Rectal smooth muscle tissue (tissue), 1 donor: ENCODE measurements around the gene MMP11.

Experiments
- H3K27ac ChIP-seq: one replicate; pipeline ENCODE4 v1.7.0; 2013; ENCODE audit warnings: low read depth, low read length, inconsistent platforms
- H3K27me3 ChIP-seq: one replicate; pipeline ENCODE4 v1.7.0; 2013; ENCODE audit warnings: low read length; ENCODE audit not compliant: control insufficient read depth, insufficient read depth
- H3K36me3 ChIP-seq: one replicate; pipeline ENCODE4 v1.7.0; 2013; ENCODE audit warnings: low read length; ENCODE audit not compliant: control insufficient read depth, insufficient read depth
- H3K4me1 ChIP-seq: one replicate; pipeline ENCODE4 v1.7.0; 2013; ENCODE audit warnings: low read length; ENCODE audit not compliant: control insufficient read depth, insufficient read depth
- H3K4me3 ChIP-seq: one replicate; pipeline ENCODE4 v1.7.0; 2013; ENCODE audit warnings: low read length
- H3K9ac ChIP-seq: one replicate; pipeline ENCODE4 v1.7.0; 2013; ENCODE audit warnings: low read length

Gene MMP11

GRCh38 chr22:23752090-23752691 lies 20.5 kb upstream of the MMP11 start:
- no peak overlapping the region for H3K9ac ChIP-seq

GRCh38 chr22:23752750-23753149 lies 19.9 kb upstream of the MMP11 start:
- Histone ChIP-seq H3K9ac (no peak overlapping the region), H3K27ac (no peak overlapping the region), H3K27me3 (no peaks in the 10 kb centered on the region), H3K36me3 (no peaks in the 10 kb centered on the region), H3K4me3 (no peak overlapping the region), H3K4me1 (no peaks in the 10 kb centered on the region)

More at GRCh38 chr22:23752090-23752691, 20.5 kb upstream of the MMP11 start:
- Histone ChIP-seq H3K36me3 (no peaks in the 10 kb centered on the region), H3K27me3 (no peaks in the 10 kb centered on the region), H3K27ac (no peak overlapping the region), H3K4me1 (no peaks in the 10 kb centered on the region), H3K4me3 (peak overlapping the region; percentile 64)

- no peak overlapping the region for H3K4me3 ChIP-seq
- H3K27me3 ChIP-seq, result no peaks in the 10 kb centered on the region
- no peak overlapping the region for H3K27ac ChIP-seq
- H3K36me3 ChIP-seq, result no peaks in the 10 kb centered on the region
- no peaks in the 10 kb centered on the region for H3K4me1 ChIP-seq
- no peak overlapping the region for H3K9ac ChIP-seq
Observed at GRCh38 chr22:23753385-23753784, 19.3 kb upstream of the MMP11 start.

GRCh38 chr22:23754220-23754919 lies 18.3 kb upstream of the MMP11 start, which contains the start of gene VPREB3:
Gene VPREB3, minus strand, starts transcription at chr22:23754425. Its CDS starts 62 bp downstream, at chr22:23754363.
- Histone ChIP-seq H3K4me3 (no peak within 1 kb of the TSS), H3K27me3 (no peaks in the 10 kb centered on the region), H3K4me1 (no peaks in the 10 kb centered on the region), H3K27ac (no peak within 1 kb of the TSS), H3K9ac (no peak within 1 kb of the TSS), H3K36me3 (no peaks in the 10 kb centered on the region)

- Histone ChIP-seq H3K4me1 (no peaks in the 10 kb centered on the region), H3K27me3 (no peaks in the 10 kb centered on the region), H3K4me3 (no peak overlapping the region), H3K36me3 (no peaks in the 10 kb centered on the region), H3K27ac (no peak overlapping the region), H3K9ac (no peak overlapping the region)
Observed at GRCh38 chr22:23754980-23755636, 17.5 kb upstream of the MMP11 start.

- no peaks in the 10 kb centered on the region for H3K27me3 ChIP-seq
- no peak overlapping the region for H3K27ac ChIP-seq
- H3K36me3 ChIP-seq, result no peaks in the 10 kb centered on the region
- no peak overlapping the region for H3K4me3 ChIP-seq
- no peaks in the 10 kb centered on the region for H3K4me1 ChIP-seq
- H3K9ac ChIP-seq, result no peak overlapping the region
Observed at GRCh38 chr22:23755711-23756110, 16.9 kb upstream of the MMP11 start.

- Histone ChIP-seq H3K27me3 (no peaks in the 10 kb centered on the region), H3K27ac (no peak overlapping the region), H3K36me3 (no peaks in the 10 kb centered on the region), H3K4me3 (no peak overlapping the region), H3K9ac (no peak overlapping the region), H3K4me1 (no peaks in the 10 kb centered on the region)
Observed at GRCh38 chr22:23756891-23757290, 15.8 kb upstream of the MMP11 start.

GRCh38 chr22:23759566-23759965 lies 13.1 kb upstream of the MMP11 start:
- H3K4me3 ChIP-seq, result no peak overlapping the region
- H3K9ac ChIP-seq, result no peak overlapping the region
- no peak overlapping the region for H3K27ac ChIP-seq

GRCh38 chr22:23760056-23760455 lies 12.6 kb upstream of the MMP11 start:
- no peaks in the 10 kb centered on the region for H3K27me3 ChIP-seq
- H3K36me3 ChIP-seq, result no peaks in the 10 kb centered on the region
- peaks cover 4% of the 10 kb centered on the region for H3K4me1 ChIP-seq
- no peak overlapping the region for H3K4me3 ChIP-seq
- H3K9ac ChIP-seq, result no peak overlapping the region
- H3K27ac ChIP-seq, result no peak overlapping the region

More at GRCh38 chr22:23759566-23759965, 13.1 kb upstream of the MMP11 start:
- Histone ChIP-seq H3K27me3 (no peaks in the 10 kb centered on the region), H3K36me3 (no peaks in the 10 kb centered on the region), H3K4me1 (peaks cover 4% of the 10 kb centered on the region)

GRCh38 chr22:23762842-23763578 lies 9.6 kb upstream of the MMP11 start, which contains the start of gene C22orf15:
Gene C22orf15, plus strand, starts transcription at chr22:23762990. Its CDS starts 317 bp downstream, at chr22:23763307.
- no peaks in the 10 kb centered on the region for H3K27me3 ChIP-seq
- no peaks in the 10 kb centered on the region for H3K36me3 ChIP-seq
- H3K4me1 ChIP-seq, result peaks cover 7% of the 10 kb centered on the region
- no peak within 1 kb of the TSS for H3K9ac ChIP-seq
- no peak within 1 kb of the TSS for H3K27ac ChIP-seq
- H3K4me3 ChIP-seq, result no peak within 1 kb of the TSS

GRCh38 chr22:23763579-23763945 lies 9.1 kb upstream of the MMP11 start:
- Histone ChIP-seq H3K27me3 (no peaks in the 10 kb centered on the region), H3K27ac (no peak overlapping the region), H3K4me1 (peaks cover 7% of the 10 kb centered on the region), H3K36me3 (no peaks in the 10 kb centered on the region), H3K9ac (no peak overlapping the region), H3K4me3 (no peak overlapping the region)

GRCh38 chr22:23763954-23764353 lies 8.7 kb upstream of the MMP11 start:
- Histone ChIP-seq H3K27me3 (no peaks in the 10 kb centered on the region), H3K4me3 (no peak overlapping the region), H3K9ac (no peak overlapping the region), H3K4me1 (peaks cover 7% of the 10 kb centered on the region), H3K36me3 (no peaks in the 10 kb centered on the region), H3K27ac (no peak overlapping the region)
